GM23338 (cell line): ENCODE data around the gene JTB. TPM values are rescaled to one million over a fixed set of nuclear protein-coding genes. Genes with fewer than 3 reads are reported as not detected.

Experiments used
- ATAC-seq: fragments of 200-7000 bp; cut with Tn5 transposase; 3 replicates; pipeline ENCODE4 v1.9.1; 2020
- DNase-seq: peaks from one replicate; pipeline ENCODE4 v3.0.0-alpha.2; 2015; ENCODE audit warnings: low spot score
- H2AFZ ChIP-seq: fragments of 200-600 bp; sonication (generic); 2 replicates; pipeline ENCODE4 v1.8.0; 2016; ENCODE audit warnings: antibody characterized with exemption, mild to moderate bottlenecking, moderate library complexity
- H3F3A ChIP-seq: fragments of 200-600 bp; sonication (generic); replicated peaks from 2 replicates; pipeline ENCODE4 v1.8.0; 2017; ENCODE audit warnings: antibody characterized with exemption, mixed run types, low read depth
- H3K27ac ChIP-seq: fragments of 200-600 bp; sonication (generic); 2 replicates; pipeline ENCODE4 v1.6.1; 2016; ENCODE audit warnings: low read depth
- H3K27me3 ChIP-seq: fragments of 200-600 bp; sonication (generic); 2 replicates; pipeline ENCODE4 v1.8.0; 2016; ENCODE audit warnings: mild to moderate bottlenecking, mixed run types, moderate library complexity; ENCODE audit not compliant: insufficient read depth
- H3K36me3 ChIP-seq: fragments of 200-600 bp; sonication (generic); 2 replicates; pipeline ENCODE4 v1.8.0; 2016; ENCODE audit warnings: mild to moderate bottlenecking; ENCODE audit not compliant: insufficient read depth
- H3K4me1 ChIP-seq: fragments of 200-600 bp; sonication (generic); 2 replicates; pipeline ENCODE4 v1.8.0; 2016; ENCODE audit warnings: mild to moderate bottlenecking, moderate library complexity; ENCODE audit not compliant: insufficient read depth
- H3K4me2 ChIP-seq: fragments of 200-600 bp; sonication (generic); 2 replicates; pipeline ENCODE4 v1.7.1; 2017; ENCODE audit warnings: mixed run types
- H3K4me3 ChIP-seq: fragments of 200-600 bp; sonication (generic); 2 replicates; pipeline ENCODE4 v1.6.1; 2016; ENCODE audit warnings: mixed run types
- H3K79me2 ChIP-seq: fragments of 200-600 bp; sonication (generic); replicated peaks from 2 replicates; pipeline ENCODE4 v1.8.0; 2017; ENCODE audit warnings: mild to moderate bottlenecking; ENCODE audit not compliant: insufficient read depth
- H3K9me2 ChIP-seq: fragments of 200-600 bp; sonication (generic); 2 replicates; pipeline ENCODE4 v1.8.0; 2017; ENCODE audit not compliant: insufficient read depth
- H4K20me1 ChIP-seq: fragments of 200-600 bp; sonication (generic); replicated peaks from 2 replicates; pipeline ENCODE4 v1.8.0; 2017; ENCODE audit warnings: mild to moderate bottlenecking; ENCODE audit not compliant: insufficient read depth
- H3K27ac Mint-ChIP-seq: 2 replicates; pipeline ENCODE4 v1.8.0; 2020; ENCODE audit warnings: inconsistent platforms, mild to moderate bottlenecking, moderate library complexity, mixed read lengths
- H3K27me3 Mint-ChIP-seq: 3 replicates; pipeline ENCODE4 v1.8.0; 2022; ENCODE audit warnings: low read depth, mild to moderate bottlenecking, moderate library complexity, mixed read lengths, inconsistent platforms; ENCODE audit not compliant: insufficient read depth, poor library complexity
- H3K36me3 Mint-ChIP-seq: 3 replicates; pipeline ENCODE4 v1.8.0; 2021; ENCODE audit warnings: low read depth, mild to moderate bottlenecking, inconsistent platforms, moderate library complexity, mixed read lengths
- H3K4me1 Mint-ChIP-seq: 3 replicates; pipeline ENCODE4 v1.8.0; 2020; ENCODE audit warnings: mild to moderate bottlenecking, inconsistent platforms, mixed read lengths
- H3K4me3 Mint-ChIP-seq: 3 replicates; pipeline ENCODE4 v1.8.0; 2021; ENCODE audit warnings: moderate library complexity, mild to moderate bottlenecking, inconsistent platforms, mixed read lengths
- H3K9me3 Mint-ChIP-seq: 3 replicates; pipeline ENCODE4 v1.8.0; 2020; ENCODE audit warnings: moderate library complexity, mild to moderate bottlenecking, inconsistent platforms, mixed read lengths
- CTCF ChIP-seq, 2 experiments: fragments of 200-600 bp in 1 of 2; sonication (generic) in 1 of 2; conservative IDR thresholded peaks; 2 replicates each; pipeline versions ENCODE4 v1.5.1 to v1.6.1; 2016 to 2017; ENCODE audit warnings: antibody characterized with exemption in 2 of 2, low read depth in 2 of 2, mild to moderate bottlenecking in 2 of 2, moderate library complexity in 1 of 2
- ETS1 ChIP-seq: IDR thresholded peaks from 2 replicates; pipeline ENCODE4 v1.6.1; 2016; ENCODE audit warnings: antibody characterized with exemption
- NANOG ChIP-seq: IDR thresholded peaks from 2 replicates; pipeline ENCODE4 v1.6.1; 2016; ENCODE audit warnings: antibody characterized with exemption, borderline replicate concordance
- POLR2AphosphoS5 ChIP-seq: IDR thresholded peaks from 2 replicates; pipeline ENCODE4 v1.6.1; 2016; ENCODE audit warnings: antibody characterized with exemption, low read depth
- STAT1 ChIP-seq: IDR thresholded peaks from one replicate; pipeline ENCODE4 v1.6.1; 2016; ENCODE audit warnings: antibody characterized with exemption; ENCODE audit not compliant: unreplicated experiment
- ZNF462 ChIP-seq: fragments of 250-450 bp; sonication (Bioruptor Pico); IDR thresholded peaks from 2 replicates; pipeline ENCODE4 v1.5.0; 2020; ENCODE audit warnings: mild to moderate bottlenecking, moderate library complexity
- polyA plus RNA-seq: library from polyadenylated mRNA; unstranded; fragments of >200 nt; fragmentation: Nextera tagmentation; extraction: Ambion mirVana; gene quantifications from 2 replicates; pipeline ENCODE4 v1.2.1, GENCODE V29; 2016
- total RNA-seq: library from RNA; depleted of rRNA; stranded (reverse); fragments of >200 nt; shearing (Covaris generic); gene quantifications from 2 replicates; pipeline ENCODE4 v1.2.3, GENCODE V29; 2014

The JTB gene
- total and polyA plus RNA-seq, 2 experiments from 2014 or later = 140 to 208 TPM

- Mint-ChIP-seq H3K4me3 (no peak overlapping the region), H3K36me3 (peaks cover 73% of the 10 kb centered on the region), H3K4me1 (peaks cover 1% of the 10 kb centered on the region; the same call in 1 of the 3 replicates), H3K27me3 (peaks cover 15% of the 10 kb centered on the region), H3K9me3 (no peaks in the 10 kb centered on the region), H3K27ac (no peak overlapping the region)
- Histone ChIP-seq H3K4me2 (no peak overlapping the region), H3K4me3 (no peak overlapping the region), H3K27me3 (no peaks in the 10 kb centered on the region), H3K36me3 (peaks cover 20% of the 10 kb centered on the region), H3K4me1 (no peaks in the 10 kb centered on the region), H3K9me2 (no peaks in the 10 kb centered on the region), H2AFZ (no peak overlapping the region), H3K79me2 (peaks cover 2% of the 10 kb centered on the region), H4K20me1 (no peaks in the 10 kb centered on the region), H3K27ac (no peak overlapping the region), H3F3A (no peaks in the 10 kb centered on the region)
- ATAC-seq = no peak
- TF ChIP-seq POLR2AphosphoS5 (no peak), NANOG (no peak), CTCF (conservative IDR thresholded peaks at IDR 0.05; ENCODE audit: low read depth in 2 of 2) (no peak)
- no peak for DNase-seq
These were observed 38.0 kb downstream of the JTB start for GRCh38 chr1:153939476-153939875.

- DNase-seq = no peak
- peaks cover 15% of the 10 kb centered on the region for H3K27me3 Mint-ChIP-seq
- Histone ChIP-seq H3K36me3 (peaks cover 20% of the 10 kb centered on the region), H3K4me3 (no peak overlapping the region), H3K79me2 (no peaks in the 10 kb centered on the region), H2AFZ (no peak overlapping the region), H3F3A (no peaks in the 10 kb centered on the region), H3K4me2 (no peak overlapping the region), H4K20me1 (no peaks in the 10 kb centered on the region), H3K9me2 (no peaks in the 10 kb centered on the region), H3K27ac (no peak overlapping the region), H3K4me1 (no peaks in the 10 kb centered on the region), H3K27me3 (no peaks in the 10 kb centered on the region)
- ATAC-seq = no peak
- H3K4me1 Mint-ChIP-seq = no peaks in the 10 kb centered on the region
- peaks cover 75% of the 10 kb centered on the region for H3K36me3 Mint-ChIP-seq
- H3K4me3 Mint-ChIP-seq = no peak overlapping the region
- no peaks in the 10 kb centered on the region for H3K9me3 Mint-ChIP-seq
- no peak for TF ChIP-seq ETS1
- TF ChIP-seq STAT1 = no peak
- H3K27ac Mint-ChIP-seq = no peak overlapping the region
These were observed 38.5 kb downstream of the JTB start for GRCh38 chr1:153938996-153939395.

GRCh38 chr1:153937331-153937730 lies 40.1 kb downstream of the JTB start:
- ATAC-seq (no peak), DNase-seq (no peak)
- Histone ChIP-seq H2AFZ (no peak overlapping the region), H3K4me2 (no peak overlapping the region), H3K4me3 (no peak overlapping the region), H3K27ac (no peak overlapping the region), H3K4me1 (no peaks in the 10 kb centered on the region), H3K79me2 (no peaks in the 10 kb centered on the region), H4K20me1 (no peaks in the 10 kb centered on the region), H3K27me3 (no peaks in the 10 kb centered on the region), H3K9me2 (no peaks in the 10 kb centered on the region), H3F3A (no peaks in the 10 kb centered on the region), H3K36me3 (peaks cover 20% of the 10 kb centered on the region)
- no peaks in the 10 kb centered on the region for H3K9me3 Mint-ChIP-seq
- TF ChIP-seq ZNF462 (CRISPR knock-in tag) = no peak
- H3K27me3 Mint-ChIP-seq = peaks cover 10% of the 10 kb centered on the region
- H3K36me3 Mint-ChIP-seq = peaks cover 80% of the 10 kb centered on the region
- H3K27ac Mint-ChIP-seq = no peak overlapping the region
- H3K4me1 Mint-ChIP-seq = no peaks in the 10 kb centered on the region
- H3K4me3 Mint-ChIP-seq = no peak overlapping the region
